HG03460 (cell line): ENCODE measurements around the gene TNFAIP2.

ENCODE experiments used
- ATAC-seq: cut with Tn5 transposase; IDR thresholded peaks from one replicate; pipeline ENCODE4 v1.9.1; 2021; ENCODE audit not compliant: unreplicated experiment

The TNFAIP2 gene, protein sequence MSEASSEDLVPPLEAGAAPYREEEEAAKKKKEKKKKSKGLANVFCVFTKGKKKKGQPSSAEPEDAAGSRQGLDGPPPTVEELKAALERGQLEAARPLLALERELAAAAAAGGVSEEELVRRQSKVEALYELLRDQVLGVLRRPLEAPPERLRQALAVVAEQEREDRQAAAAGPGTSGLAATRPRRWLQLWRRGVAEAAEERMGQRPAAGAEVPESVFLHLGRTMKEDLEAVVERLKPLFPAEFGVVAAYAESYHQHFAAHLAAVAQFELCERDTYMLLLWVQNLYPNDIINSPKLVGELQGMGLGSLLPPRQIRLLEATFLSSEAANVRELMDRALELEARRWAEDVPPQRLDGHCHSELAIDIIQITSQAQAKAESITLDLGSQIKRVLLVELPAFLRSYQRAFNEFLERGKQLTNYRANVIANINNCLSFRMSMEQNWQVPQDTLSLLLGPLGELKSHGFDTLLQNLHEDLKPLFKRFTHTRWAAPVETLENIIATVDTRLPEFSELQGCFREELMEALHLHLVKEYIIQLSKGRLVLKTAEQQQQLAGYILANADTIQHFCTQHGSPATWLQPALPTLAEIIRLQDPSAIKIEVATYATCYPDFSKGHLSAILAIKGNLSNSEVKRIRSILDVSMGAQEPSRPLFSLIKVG

GRCh38 chr14:103122947-103123633 lies at the start of gene TNFAIP2:
TSS of gene TNFAIP2 (plus strand) at chr14:103123461. CDS start at chr14:103126458, 2,997 bp downstream.
- no peak for ATAC-seq

DNA sequence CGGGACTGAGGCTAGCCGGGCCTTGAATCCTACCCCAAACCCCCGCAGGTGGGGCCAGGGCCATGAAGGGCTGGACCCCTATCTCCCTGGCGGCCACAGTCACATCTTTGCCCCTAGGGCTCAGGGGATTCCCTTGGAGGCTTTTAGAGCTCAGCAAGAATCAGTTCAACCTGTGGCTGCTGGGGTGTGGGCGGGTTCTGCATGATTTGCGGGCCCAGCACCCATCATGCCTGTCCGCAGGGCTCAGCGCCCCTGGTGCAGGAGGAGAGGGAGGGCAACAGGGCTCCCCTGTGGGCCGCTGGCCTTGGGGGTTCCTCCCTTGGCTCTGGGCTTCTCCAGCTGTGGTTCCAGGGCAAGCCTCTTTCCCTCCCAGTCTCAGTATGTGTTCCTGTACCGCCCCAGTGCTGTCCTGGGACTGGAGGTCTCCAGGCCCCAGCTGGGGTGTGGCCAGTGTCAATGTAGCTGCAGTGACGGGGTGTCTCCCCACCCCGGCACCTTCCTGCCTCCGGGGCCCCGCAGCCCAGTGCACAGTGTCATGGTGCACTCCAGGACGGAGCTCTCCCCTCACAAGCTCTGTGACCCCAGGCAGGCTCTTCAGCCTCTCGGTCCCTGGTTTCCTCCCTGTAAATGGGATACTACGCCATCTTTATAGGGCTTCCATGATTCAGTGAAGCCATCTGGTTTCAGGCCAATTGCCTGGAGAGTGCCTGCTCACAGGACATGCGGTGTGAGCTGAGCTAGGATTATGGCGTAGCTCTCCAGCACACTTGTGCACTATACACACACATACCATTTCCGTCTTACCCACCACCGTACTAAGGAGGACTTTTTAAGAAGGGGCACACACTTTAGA lies 49.2 kb upstream of the TNFAIP2 start:
- ATAC-seq, result no peak

- ATAC-seq, result no peak
Measured at GRCh38 chr14:103074729-103075367, 48.4 kb upstream of the TNFAIP2 start.

- ATAC-seq, result peak; percentile 49
Measured at GRCh38 chr14:103078420-103078749, 44.9 kb upstream of the TNFAIP2 start.

DNA sequence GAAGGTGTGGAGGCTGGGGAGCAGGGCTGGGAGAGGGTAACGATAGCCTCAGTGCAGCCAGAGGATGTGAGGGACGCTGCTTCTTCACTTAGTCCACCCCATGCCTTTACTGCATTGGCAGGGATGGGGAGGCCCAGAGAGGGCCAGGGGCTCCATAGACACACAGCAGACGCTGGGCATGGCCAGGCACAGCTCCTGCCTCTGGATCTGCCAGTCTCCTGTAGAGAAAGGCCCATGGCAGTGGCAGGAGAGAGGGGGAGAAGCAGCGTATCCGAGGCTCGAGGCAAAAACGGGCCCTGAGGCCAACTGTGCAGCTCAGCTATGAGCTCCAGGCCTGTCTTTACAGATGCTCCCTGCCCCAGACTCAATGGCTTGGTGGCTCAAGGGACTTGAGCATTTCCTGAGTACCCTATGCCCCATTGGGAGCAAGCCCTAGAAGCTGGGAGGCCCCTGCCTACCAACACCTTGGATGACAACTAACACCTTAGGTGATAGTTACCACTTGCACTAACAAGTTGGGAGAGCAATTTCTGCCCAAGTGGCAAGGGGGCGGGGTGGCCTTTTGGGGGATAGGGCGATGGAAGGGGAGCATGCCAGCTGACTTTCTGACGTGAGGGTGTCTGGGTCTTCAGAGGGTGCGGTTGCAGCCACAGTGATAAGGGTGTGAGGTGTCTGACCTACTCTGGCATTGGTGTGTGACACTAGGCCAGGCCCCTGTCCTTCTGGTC lies 44.2 kb upstream of the TNFAIP2 start:
- ATAC-seq, result no peak

GRCh38 chr14:103081951-103082350 lies 41.3 kb upstream of the TNFAIP2 start:
- no peak for ATAC-seq

GRCh38 chr14:103084021-103084919 lies 39.0 kb upstream of the TNFAIP2 start, which contains the start of gene LBHD2:
TSS of gene LBHD2 (plus strand) at chr14:103084210. CDS start at chr14:103086013, 1,803 bp downstream.
- ATAC-seq, result no peak

- ATAC-seq, result no peak
Measured at GRCh38 chr14:103085106-103086091, 37.9 kb upstream of the TNFAIP2 start.

DNA sequence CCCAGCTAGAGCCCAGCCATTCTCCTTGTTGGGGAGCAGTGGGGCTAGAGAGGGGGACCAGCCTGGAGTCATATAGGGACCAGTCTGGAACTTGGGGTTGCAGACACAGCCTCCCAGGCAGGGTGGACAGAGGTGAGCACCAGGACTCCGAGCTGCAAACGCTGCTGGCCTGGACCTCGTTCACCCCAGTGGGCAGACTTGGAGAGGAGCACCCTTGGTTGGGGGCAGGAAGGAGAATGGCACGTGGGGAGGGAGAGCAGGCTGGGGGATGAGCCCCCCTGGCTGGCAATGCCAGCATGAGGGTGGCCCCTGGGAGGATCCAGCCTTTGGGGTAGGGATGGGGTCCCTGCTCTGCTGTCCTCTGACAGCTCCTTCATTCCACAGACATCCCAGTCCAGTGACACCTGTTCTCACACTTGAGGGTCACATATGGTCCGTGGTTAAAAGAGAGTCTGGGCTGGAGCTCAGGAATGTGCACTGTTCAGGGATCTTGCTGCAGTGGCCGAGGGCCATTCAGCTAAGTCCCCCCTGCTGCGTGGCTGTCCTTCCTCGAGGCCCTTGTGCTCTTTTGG lies 36.4 kb upstream of the TNFAIP2 start:
- no peak for ATAC-seq

DNA sequence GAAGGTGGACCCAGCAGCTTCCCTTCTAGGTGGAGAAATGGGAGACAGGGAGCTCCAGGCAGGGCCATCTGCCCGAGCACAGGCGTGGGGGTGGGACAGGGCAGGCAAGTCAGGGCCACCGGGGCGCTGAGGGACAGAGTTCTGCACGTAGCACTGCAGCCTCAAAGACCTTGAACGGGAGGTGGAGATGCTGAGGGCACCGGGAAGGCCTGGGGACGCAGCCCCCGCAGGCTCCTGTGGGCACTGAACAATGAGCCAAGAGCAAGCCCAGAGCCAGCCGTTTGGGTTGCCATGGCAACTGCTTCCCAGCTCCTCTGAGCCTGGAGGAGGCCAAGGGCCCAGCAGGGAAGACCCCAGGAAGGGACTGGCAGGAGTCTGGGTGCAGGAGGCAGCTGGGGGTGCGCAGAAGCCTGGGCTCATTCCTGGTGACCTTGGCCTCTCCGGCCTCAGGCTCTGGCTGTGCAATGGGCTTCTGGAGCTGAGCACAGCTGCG lies 35.9 kb upstream of the TNFAIP2 start:
- ATAC-seq, result no peak

DNA sequence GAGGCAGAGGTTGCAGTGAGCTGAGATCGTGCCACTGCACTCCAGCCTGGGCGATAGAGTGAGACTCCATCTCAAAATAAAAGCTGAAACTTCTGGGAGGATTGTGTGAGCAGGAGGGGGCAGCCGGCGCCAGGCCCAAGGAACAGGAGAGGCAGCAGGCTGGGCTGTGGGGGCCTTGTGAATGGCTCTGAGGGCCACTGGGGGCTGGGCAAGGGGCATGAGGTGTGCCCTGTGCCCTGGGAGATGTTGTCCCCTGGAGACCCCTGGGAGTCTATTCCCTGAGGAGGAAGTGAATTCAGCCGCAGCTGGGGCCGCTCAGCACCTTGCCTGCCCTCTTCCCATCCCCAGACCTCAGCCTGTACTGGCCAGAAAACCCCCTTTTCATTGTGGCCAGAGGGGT lies 34.3 kb upstream of the TNFAIP2 start:
- no peak for ATAC-seq

DNA sequence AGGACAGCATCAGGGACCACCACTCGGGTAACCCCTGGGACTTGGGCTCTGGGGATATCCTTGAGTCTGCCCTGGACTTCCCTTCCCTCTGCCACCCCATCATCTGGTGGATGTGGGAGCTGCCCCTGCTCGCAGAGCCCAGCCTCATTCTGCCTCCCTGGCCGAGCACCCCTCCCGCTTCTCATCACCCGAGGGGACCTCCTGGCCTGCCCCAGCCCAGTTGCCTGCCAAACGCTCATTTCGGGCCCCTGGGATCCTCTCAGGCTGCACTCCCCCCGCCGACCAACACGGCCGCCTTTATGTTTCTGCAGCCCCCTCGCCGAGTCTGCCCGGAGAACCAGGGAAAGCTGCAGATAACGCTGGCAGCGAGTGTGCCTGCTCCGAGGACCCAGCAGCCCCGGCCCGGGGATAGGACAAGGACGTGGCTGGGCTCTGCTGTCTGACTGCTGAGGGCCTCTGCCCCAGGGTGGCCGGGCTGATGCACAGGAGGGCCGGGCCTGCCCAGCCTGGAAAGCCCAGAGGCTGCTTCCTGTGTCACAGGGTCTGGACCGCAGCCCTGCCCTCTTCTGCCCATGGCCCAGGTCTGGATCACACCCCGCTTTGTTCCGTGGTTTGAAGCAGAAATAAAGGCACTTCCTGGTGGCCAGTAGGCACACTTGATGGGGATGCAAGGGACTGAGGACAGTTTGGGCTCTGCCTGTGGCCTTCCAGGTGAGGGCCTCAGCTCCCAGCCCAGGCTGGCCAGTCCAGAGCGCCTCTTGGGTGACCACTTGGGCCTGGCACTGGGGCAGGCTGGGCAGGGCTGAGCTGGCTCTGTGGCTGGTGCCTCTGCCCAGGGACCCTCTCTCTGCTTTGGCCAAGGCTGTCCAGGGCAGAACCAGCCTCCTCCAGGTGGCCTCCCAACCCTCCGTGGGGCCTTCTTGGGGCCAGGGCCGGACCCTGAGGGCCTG lies 33.6 kb upstream of the TNFAIP2 start:
- no peak for ATAC-seq

- no peak for ATAC-seq
Measured at GRCh38 chr14:103090481-103091020, 32.7 kb upstream of the TNFAIP2 start.

DNA sequence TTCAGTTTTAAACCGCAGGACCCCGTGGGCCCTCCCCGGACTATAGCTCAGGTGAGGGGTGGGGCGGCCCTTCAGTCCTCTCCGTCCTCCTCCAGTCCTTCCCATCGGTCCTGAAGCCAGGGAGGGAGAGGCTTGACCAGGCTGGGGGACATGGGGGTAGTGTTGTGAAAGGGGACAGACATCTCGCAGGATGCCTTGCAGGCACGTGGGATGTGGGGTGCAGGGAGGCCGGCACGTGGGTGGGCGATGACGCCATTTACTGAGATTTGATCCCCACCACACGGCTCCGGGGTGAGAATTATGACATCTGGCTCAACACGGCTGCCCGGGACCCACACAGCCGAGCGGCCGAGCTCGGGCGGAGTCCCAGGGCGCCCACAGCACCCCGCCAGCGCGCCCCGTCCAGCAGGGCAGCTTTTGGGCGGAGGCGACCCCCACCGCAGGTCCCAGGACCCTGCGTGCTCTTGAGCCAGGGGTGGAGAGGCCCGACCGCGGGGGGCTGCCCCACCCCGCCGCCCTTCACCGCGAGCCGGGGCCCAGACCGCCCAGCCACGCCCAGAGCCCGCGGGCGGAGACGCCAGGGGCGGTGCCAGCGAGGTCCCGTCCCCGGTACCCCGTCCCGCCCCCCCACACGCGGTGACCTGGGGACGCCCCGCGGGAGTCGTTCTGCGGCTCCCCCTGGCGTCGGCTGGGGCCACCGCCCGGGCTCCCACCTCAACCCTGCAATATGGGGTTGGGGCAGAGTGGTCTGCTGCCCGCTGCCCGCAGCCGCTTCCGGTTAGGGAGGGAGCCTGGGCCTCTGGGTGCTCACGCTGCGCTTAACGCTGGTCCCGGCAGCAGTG lies 32.0 kb upstream of the TNFAIP2 start:
- ATAC-seq, result peak; percentile 48

DNA sequence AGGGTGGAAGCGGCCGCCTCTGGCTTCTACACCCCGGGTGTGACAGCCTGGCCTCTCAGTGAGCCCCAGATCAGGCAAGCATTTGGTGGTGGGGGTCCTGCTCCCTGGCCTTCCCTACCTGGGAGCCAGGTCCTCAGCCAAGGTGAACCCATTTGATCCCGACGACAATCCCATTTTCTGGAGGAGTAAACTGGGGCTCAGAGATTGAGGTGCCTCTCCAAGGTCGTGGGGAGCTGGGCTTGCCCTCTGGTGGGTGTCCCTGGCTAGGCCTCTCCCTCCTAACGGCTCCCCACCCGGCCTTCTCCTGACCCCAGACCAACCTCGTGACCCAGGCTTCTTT lies 31.4 kb upstream of the TNFAIP2 start:
- ATAC-seq, result no peak
